GM12892 (cell line): ENCODE data around the gene GALNT2.

Experiments
- POLR2A ChIP-seq: IDR thresholded peaks from 2 replicates; pipeline ENCODE4 v1.6.1; 2011; ENCODE audit warnings: low read depth, low read length, control low read depth
- TAF1 ChIP-seq: IDR thresholded peaks from 2 replicates; pipeline ENCODE4 v1.6.1; 2011; ENCODE audit warnings: low read depth, mild to moderate bottlenecking, control low read depth, low read length, borderline replicate concordance

DNA sequence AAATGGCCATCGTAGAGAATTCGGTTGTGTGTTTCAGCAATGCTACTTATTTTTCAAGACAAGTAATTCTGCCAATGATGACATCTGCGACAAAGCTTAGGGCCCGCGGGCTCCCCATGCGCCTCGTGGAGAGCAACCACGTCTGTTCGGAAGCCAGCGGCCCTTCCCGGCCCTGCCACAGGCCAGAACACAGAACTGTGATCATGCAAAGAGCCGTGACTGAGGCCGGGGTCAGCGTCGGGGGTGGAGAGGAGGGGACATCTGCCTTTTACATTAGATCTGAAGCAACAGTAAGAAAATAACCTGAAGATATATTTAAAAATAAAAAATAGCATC lies 255.4 kb downstream of the GALNT2 start:
- TF ChIP-seq POLR2A (no peak), TAF1 (no peak)
